Prostate gland (tissue), 2 donors: ENCODE measurements around the gene SAP30L. TPM values are rescaled to one million over a fixed set of nuclear protein-coding genes. Genes with fewer than 3 reads are reported as not detected.

Experiments
- DNase-seq: peaks from one replicate; pipeline ENCODE4 v3.0.0-alpha.2; 2019; ENCODE audit warnings: low spot score
- H3K27ac ChIP-seq, 2 donors: fragments of 200-600 bp; sonication (generic); 2 replicates each; pipeline ENCODE4 v1.5.1; 2017 to 2019
- H3K27me3 ChIP-seq: fragments of 200-600 bp; sonication (generic); replicated peaks from 2 replicates; pipeline ENCODE4 v1.5.1; 2019; ENCODE audit not compliant: insufficient read depth
- H3K36me3 ChIP-seq, 2 donors: fragments of 200-600 bp; sonication (generic); 1 replicate in 1 of 2; 2 replicates in 1 of 2; pipeline versions ENCODE4 v1.5.1 to v1.8.1; 2017 to 2019
- H3K4me1 ChIP-seq: fragments of 200-600 bp; sonication (generic); replicated peaks from 2 replicates; pipeline ENCODE4 v1.5.1; 2019
- H3K4me3 ChIP-seq, 2 donors: fragments of 200-600 bp; sonication (generic); 2 replicates each; pipeline ENCODE4 v1.5.1; 2017 to 2019
- H3K9me3 ChIP-seq: fragments of 200-600 bp; sonication (generic); 2 replicates; pipeline ENCODE4 v1.5.1; 2017
- CTCF ChIP-seq, 4 experiments: fragments of 200-600 bp in 2 of 4; fragments of 450-650 bp in 2 of 4; sonication (generic) in 2 of 4; IDR thresholded peaks; 1 replicate in 3 of 4; 2 replicates in 1 of 4; pipeline ENCODE4 v1.5.1; 2016 to 2019; ENCODE audit warnings: antibody characterized with exemption in 4 of 4, mild to moderate bottlenecking in 2 of 4, moderate library complexity in 2 of 4
- POLR2A ChIP-seq: fragments of 450-650 bp; IDR thresholded peaks from one replicate; pipeline ENCODE4 v1.6.1; 2016; ENCODE audit warnings: antibody characterized with exemption, mild to moderate bottlenecking
- POLR2AphosphoS5 ChIP-seq: sonication (generic); formaldehyde crosslinking; IDR thresholded peaks from one replicate; pipeline ENCODE4 v1.6.1; 2017; ENCODE audit warnings: antibody characterized with exemption
- WGBS: methylation state at CpG from one replicate; pipeline ENCODE4 v1.1.5; 2018; 5-methylcytosine and 5-hydroxymethylcytosine counted together
- intact Hi-C: fragments of 100-400 bp; cut with DNase I; formaldehyde crosslinking; loops from one replicate; pipeline ENCODE4 v1.14.2; 2022
- total RNA-seq, 2 donors: library from RNA; depleted of rRNA; stranded (reverse); fragments of >200 nt; gene quantifications; one replicate each; pipeline ENCODE4 v1.1.0, GENCODE V29; 2016

Gene SAP30L
- total RNA-seq, 2 donors from 2014 or later, result 33.8 to 35.9 TPM

- intact Hi-C loops, result no loop called here
- TF ChIP-seq CTCF (IDR thresholded peaks at IDR 0.05), result no peak
- TF ChIP-seq POLR2A, result no peak
- no peak for TF ChIP-seq POLR2AphosphoS5
- WGBS, result 87% methylated on average over 5 of the region's 5 CpGs
- DNase-seq, result no peak
- H3K4me1 ChIP-seq, result no peaks in the 10 kb centered on the region
- no peak overlapping the region for H3K27ac ChIP-seq
- H3K4me3 ChIP-seq, result no peak overlapping the region
- H3K27me3 ChIP-seq, result no peaks in the 10 kb centered on the region
- H3K36me3 ChIP-seq, result no peaks in the 10 kb centered on the region
- H3K9me3 ChIP-seq, result no peaks in the 10 kb centered on the region
Measured at GRCh38 chr5:154401355-154401754, 44.4 kb upstream of the SAP30L start.

GRCh38 chr5:154401931-154402330, 43.9 kb upstream of the SAP30L start:
- intact Hi-C loops, result no loop called here
- Histone ChIP-seq H3K4me1 (no peaks in the 10 kb centered on the region), H3K27ac (no peak overlapping the region), H3K4me3 (no peak overlapping the region), H3K27me3 (no peaks in the 10 kb centered on the region), H3K9me3 (no peaks in the 10 kb centered on the region), H3K36me3 (no peaks in the 10 kb centered on the region)
- no peak for DNase-seq
- WGBS, result 89% methylated on average over 9 of the region's 9 CpGs
- TF ChIP-seq CTCF (IDR thresholded peaks at IDR 0.05) (no peak), POLR2AphosphoS5 (no peak), POLR2A (no peak)

GRCh38 chr5:154402611-154403010, 43.2 kb upstream of the SAP30L start:
- no peak overlapping the region for H3K4me3 ChIP-seq
- no peak overlapping the region for H3K27ac ChIP-seq
- no peaks in the 10 kb centered on the region for H3K36me3 ChIP-seq
- intact Hi-C loops, result no loop called here
- TF ChIP-seq POLR2AphosphoS5 (no peak), CTCF (IDR thresholded peaks at IDR 0.05) (no peak), POLR2A (no peak)
- no peak for DNase-seq
- 87% methylated on average over 10 of the region's 10 CpGs for WGBS
- H3K9me3 ChIP-seq, result no peaks in the 10 kb centered on the region
- H3K4me1 ChIP-seq, result no peaks in the 10 kb centered on the region
- H3K27me3 ChIP-seq, result no peaks in the 10 kb centered on the region

GRCh38 chr5:154403234-154403633, 42.6 kb upstream of the SAP30L start:
- WGBS, result 100% methylated on average over 4 of the region's 4 CpGs
- intact Hi-C loops, result no loop called here
- Histone ChIP-seq H3K4me1 (no peaks in the 10 kb centered on the region), H3K36me3 (no peaks in the 10 kb centered on the region), H3K27me3 (no peaks in the 10 kb centered on the region), H3K4me3 (no peak overlapping the region), H3K27ac (no peak overlapping the region), H3K9me3 (no peaks in the 10 kb centered on the region)
- TF ChIP-seq POLR2A (no peak), CTCF (IDR thresholded peaks at IDR 0.05) (no peak), POLR2AphosphoS5 (no peak)
- no peak for DNase-seq

- no peaks in the 10 kb centered on the region for H3K27me3 ChIP-seq
- H3K36me3 ChIP-seq, result no peaks in the 10 kb centered on the region
- DNase-seq, result no peak
- intact Hi-C loops, result loop anchor here (2.0 kb wide), 1 partner anchor 223 kb away; no protein-coding TSS in a partner anchor
- no peaks in the 10 kb centered on the region for H3K9me3 ChIP-seq
- no peak overlapping the region for H3K27ac ChIP-seq
- no peak overlapping the region for H3K4me3 ChIP-seq
- H3K4me1 ChIP-seq, result no peaks in the 10 kb centered on the region
- 85% methylated on average over 8 of the region's 8 CpGs for WGBS
- TF ChIP-seq CTCF (IDR thresholded peaks at IDR 0.05), result no peak
- no peak for TF ChIP-seq POLR2A
- no peak for TF ChIP-seq POLR2AphosphoS5
Measured at GRCh38 chr5:154403776-154404387, 41.9 kb upstream of the SAP30L start.
